ENCODE results near the gene ATXN1.
"Not testable (repeated sequence)": the region's sequence is repeated elsewhere in the genome, so short reads cannot be mapped to it uniquely, and the experiment has no call there.

Gene ATXN1

DNA sequence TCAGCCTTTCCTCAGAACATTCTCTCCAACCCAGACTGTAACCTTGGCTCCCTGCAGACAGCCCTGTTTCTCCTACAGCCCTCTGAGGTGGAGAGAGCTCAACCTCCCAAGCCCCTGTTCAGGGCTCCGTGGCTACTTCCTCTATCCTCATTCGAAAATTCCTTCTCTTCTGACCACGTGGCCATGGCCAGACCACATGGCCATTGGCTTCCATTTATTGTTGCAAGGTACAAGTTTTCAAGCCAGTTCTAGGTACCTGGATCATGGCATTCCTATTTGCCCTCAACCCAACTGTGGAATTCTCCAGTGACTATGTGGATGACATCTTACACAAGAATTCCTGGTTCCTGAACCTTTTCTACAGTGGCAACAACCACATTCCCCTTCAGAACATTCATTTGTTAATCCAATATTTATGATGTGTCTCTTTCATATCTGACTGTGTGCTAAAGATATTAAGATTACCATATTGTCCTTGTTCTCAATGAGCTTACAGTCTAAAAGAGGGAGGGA, 361.0 kb downstream of the ATXN1 start:
- no peak for DNase-seq

DNA sequence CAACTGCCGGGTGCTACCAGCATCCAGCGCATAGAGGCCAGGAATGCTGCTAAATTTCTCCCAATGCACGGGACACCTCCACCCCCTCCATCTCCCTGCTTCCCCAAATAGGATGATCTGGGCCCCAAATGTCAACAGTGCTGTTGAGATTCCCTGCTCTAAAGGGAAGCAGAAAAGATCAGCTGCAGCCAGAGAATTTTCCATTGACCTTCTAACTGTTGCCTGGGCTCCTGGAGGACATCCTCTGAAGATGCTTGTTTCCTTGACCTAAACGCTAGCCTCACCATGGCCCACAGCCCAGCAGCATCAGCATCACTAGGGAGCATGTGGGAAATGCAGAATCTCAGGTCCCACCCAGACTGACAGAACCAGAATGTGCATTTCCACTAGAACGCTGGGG, 361.6 kb downstream of the ATXN1 start:
- DNase-seq, result no peak

DNA sequence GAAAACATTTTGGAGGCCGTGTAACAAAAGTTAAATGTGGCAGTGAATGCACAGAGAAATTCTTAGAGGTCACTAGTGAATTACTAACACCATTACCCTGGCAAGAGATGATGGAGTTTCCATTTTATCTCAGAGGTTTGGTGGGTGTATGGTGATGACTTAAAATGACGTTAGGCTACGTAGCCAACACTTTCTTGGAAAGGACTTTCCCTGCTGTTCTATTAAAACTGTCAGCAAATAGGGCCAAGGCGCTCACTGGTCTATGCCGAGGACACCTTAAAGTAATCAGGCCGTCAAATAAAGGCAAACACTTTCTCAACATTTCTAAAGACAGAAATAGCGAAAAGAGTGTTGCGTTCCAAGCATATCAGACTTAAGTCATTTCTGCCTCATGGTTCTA, 362.1 kb downstream of the ATXN1 start:
- no peak for DNase-seq

DNA sequence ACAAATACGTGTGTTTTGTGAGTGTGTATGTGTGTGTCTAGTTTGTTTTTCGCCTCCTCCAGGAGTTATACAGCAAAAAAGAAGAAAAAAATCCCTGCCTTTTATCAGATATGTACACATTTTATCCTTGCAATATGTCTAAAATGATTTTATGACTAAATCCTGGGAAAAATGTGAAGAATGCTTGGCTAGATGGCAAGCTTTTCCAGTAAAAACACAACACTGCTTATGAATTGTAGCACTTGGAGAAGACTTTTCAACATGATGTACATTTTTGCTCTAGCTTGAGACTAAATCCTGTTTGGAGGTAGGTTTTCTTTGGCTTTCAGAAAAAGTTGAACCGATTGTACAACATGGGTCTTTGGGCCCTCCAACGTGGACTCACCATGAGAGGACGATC, 362.7 kb downstream of the ATXN1 start:
- DNase-seq, result no peak

DNA sequence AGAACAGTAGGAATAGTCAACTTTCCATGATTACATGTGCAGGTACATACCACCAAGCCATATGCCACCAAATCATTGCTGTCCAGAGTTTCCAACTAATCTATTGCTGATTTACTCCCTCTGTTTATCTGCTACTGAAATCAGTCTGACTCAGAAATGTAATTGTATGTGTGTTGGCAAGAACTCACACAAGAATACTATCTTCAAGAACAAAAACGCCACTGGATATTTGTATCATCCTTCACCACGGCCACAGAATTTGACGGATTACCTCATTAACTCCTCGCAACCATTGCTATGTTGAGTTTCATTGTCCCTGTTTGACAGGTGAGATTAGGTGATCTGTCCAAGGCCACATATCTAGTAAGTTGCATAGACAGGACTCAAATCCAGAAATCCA, 363.6 kb downstream of the ATXN1 start:
- no peak for DNase-seq

DNA sequence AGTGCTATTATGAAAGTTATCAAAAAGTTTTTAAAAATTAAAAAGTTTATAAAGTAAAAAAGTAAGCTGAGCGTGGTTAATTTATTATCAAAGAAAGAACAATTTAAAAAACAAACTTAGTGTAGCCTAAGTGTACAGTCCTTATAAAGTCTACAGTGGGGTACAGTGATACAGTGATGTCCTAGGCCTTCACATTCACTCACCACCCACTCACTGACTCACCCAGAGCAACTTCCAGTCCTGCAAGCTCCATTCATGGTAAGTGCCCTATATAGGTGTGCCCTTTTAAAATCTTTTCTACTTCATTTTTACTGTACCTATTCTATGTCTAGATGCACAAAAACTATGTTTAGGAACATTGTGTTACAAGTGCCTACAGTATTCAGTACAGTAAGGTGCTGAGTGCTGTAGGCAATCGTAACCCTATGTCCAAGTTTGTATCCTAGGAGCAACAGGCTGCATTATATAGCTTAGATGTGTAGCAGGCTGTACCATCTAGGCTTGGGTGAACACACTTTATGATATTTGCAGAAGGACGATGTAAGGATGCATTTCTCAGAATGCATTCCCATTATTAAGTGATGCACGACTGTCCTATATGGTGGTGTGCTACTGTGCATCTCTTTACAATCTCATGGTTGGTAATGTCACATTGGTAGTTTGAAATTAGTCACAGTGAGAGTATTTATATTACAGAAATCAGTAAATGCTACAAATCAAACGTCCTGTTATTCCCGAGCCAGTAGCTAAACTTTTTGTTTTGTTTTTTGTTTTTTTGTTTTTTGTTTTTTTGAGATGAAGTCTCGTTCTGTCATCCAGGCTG, 364.6 kb downstream of the ATXN1 start:
- DNase-seq, result no peak

DNA sequence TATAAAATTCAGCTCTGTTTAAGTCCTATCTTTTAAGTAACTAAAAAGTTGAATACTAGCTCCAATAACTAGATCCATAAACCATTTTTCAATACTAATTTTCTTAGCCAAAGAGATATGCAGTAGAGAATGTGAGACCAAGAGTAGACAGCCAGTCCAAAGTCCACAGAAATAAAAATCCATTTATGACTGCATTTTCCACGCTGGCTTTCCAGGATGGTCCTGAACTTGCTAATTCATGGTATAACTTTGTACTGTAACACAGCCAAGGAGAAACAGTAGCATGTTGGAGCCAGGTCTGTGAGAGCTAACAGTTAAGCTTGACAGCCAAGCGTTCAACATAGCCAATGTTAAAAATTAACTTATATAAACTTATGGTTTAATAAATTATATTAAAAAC, 366.6 kb downstream of the ATXN1 start:
- no peak for DNase-seq

DNA sequence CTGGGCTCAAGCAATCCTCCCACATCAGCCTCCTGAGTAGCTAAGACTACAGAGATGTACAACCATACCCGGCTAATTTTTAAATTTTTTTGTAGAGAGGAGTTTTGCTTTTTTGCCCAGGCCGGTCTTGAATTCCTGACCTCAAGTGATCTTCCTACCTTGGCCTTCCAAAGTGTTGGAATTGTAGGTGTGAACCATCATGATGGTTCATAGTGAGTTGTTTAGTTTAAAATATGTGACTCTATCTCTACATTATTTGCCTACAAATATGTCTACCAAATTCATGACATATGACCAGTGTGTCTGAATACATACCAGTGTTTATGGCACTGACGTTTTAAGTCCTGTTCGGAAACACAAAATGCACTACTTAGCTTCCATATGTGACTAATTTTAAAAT, 367.9 kb downstream of the ATXN1 start:
- no peak for DNase-seq

DNA sequence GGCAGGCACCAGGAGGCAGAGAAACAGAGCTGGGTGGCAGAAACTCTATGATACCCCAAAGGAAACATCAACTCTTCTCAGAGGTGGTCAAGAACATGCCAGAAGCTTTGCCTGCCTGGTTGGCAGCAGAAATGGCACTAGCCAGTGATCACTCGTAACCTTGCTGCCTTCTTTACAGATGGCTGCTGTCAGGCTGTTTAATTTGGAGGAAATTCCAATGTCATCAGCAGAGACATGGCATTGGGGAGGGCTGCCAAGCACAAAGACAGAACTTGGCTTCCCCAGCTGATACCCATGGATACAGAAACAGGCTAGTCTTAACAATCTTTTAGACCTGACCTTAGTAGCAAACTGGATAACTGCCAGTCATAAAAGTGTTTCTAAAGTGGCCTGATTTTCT, 369.2 kb downstream of the ATXN1 start:
- no peak for DNase-seq

DNA sequence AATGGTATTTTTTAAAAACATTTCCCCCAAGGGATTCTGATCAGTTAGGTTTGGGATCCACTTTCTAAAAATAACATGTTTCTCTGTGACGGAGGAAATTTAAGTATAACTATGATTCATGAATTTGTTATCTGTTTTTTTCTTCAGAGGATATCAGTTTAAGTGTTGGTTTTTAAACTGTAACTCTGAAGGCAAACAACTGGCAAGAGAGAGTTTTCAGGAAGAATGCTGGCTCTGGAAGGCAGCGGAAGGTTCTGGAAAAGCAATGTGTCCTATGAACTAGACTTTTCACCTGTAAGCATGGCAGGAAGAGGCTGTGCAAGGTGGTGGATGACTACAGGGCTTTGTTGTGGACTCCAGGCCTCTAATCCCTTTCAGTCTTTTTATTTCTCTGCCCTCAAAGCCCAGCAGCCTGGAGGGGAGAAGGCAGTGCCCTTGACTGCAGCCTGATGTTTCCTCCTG, 369.8 kb downstream of the ATXN1 start:
- DNase-seq, result no peak

DNA sequence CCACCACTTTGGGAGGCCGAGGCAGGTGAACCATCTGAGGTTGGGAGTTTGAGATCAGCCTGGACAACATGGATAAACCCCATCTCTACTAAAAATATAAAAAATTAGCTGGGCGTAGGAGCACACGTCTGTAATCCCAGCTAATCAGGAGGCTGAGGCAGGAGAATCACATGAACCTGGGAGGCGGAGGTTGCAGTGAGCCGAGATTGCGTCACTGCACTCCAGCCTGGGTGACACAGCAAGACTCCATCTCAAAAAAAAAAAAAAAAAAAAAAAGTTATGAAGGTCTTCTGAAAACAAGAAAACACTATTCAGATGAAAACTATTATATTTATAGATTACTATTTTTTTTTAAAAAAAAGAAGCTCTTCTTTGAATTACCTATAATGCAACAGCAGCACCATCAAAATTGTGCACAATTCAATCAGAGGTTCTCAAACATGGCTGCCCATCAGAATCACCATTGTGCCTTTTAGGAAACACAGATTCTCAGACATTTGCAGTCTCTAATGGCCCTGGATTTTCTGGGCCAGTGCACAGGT, 370.3 kb downstream of the ATXN1 start:
- not testable (repeated sequence) for DNase-seq

DNA sequence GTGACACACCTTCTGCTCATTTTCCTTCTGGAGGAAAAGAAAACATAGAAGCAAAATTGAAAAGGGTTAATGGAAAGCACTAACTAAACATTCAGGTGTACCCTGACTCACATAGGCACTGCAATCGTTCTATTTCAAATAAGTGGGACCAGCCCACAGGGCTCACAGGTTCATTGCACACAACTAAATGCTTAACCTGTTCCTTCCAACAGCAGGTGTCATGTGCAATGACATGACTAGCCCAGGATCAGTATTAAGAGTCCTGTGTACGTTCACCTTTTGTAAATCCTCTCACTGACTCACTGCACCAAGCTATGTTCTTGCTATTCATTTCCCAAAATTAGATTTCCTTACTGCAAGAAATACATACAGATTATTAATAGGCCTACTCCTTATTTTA, 371.6 kb downstream of the ATXN1 start:
- DNase-seq, result no peak

DNA sequence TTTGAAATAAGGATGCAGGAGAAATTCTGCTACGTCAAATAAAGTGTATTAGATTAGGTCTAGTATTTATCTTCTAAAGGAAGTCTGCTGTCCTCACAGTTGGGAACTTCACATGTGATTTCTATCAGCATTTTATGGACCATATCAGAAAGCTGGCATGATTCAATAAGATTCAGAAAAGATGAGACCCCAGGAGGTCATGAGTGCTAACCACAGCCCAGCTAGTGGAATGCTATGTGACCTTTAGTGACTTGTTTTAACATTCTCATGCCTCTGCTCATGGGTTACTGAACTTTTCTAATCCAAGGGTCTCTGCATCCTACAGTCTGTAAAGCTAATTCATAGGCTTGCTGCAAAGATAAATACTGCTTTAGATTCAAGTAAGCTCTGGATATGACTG, 372.8 kb downstream of the ATXN1 start:
- DNase-seq, result no peak

DNA sequence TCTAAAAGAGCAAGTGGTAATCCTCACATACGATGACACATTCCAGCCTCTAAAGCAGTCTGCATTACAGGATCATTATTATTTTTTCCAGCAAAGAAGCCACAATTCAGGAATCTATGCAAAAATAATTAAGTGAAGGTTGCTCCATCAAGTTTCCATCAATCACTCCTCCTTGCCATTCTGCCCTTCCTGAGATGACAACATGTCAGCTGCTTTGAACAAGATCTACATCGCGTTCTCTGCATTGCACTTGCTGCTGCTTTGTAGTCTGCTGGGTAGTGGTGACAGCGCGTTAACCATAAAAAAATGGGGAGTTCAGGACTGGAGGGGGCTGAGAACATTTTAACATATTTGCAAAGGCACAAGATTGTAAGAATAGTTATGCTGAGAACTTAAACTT, 375.2 kb downstream of the ATXN1 start:
- DNase-seq, result no peak

DNA sequence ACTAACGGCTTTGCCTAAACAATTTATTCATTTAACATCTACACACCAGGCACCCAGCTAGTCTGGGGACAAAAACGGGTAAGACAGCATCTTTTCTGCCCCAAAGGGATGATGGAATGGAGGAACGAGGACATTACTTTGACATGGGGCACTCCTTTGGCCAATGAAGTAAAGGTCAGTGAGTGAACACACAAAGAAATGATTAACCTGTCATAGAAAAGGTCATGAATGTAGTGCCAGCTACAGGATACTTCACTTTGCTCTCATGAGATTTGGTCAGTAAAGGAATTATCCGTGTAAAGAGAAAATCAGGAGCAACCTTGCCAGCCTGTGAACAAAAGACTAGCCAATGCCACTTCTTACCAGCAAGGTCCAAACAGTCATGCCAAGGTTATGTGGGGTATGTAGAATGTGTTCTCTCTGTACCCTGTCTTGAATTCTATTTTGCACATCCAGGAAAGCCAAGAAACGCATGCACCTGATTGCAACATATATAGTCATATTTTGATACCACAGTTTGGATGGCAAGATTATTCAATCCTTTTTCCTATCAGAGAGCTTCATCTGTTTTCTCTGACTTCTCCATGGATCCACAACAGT, 377.6 kb downstream of the ATXN1 start:
- no peak for DNase-seq

DNA sequence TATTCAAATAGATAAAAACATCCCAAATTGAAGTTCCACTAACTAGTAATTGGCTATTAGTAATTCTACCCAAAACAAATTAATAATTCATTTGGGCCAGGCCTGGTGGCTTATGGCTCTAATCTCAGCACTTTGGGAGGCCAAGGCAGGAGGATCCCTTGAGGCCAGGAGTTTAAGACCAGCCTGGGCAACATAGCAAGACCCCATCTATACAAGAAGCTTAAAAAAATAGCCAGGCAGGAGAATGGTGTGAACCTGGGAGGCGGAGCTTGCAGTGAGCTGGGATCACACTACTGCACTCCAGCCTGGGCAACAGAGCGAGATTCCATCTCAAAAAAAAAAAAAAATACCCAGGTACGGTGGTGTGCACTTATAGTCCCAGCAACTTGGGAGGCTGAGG, 379.3 kb downstream of the ATXN1 start:
- not testable (repeated sequence) for DNase-seq

DNA sequence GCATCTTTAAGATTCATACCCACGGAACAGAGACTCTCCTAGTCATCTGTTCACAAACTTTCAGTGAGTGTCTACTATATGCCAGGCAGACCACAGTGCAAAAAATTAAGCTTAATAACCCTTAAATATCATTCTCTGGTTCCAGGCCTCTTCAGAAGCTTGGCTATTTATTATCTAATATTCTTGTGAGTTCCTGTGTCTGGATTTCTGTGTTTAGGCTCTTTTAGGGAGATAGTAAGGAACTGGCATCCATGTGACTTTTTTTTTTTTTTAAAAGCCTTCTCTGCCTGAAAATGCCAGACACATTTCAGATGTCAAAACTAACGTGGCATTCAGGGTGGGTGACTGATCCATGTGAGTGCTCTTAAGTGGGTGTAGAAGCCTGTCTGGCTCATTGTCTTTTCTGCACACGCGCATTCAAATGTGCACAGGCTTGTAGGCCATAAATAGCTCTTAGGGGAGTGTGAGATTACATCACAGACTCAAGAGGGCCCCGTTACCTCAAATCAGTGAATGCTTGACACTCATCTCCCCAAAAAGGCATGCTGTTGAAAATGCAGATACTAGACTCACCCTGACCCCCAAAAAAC, 380.9 kb downstream of the ATXN1 start:
- no peak for DNase-seq

DNA sequence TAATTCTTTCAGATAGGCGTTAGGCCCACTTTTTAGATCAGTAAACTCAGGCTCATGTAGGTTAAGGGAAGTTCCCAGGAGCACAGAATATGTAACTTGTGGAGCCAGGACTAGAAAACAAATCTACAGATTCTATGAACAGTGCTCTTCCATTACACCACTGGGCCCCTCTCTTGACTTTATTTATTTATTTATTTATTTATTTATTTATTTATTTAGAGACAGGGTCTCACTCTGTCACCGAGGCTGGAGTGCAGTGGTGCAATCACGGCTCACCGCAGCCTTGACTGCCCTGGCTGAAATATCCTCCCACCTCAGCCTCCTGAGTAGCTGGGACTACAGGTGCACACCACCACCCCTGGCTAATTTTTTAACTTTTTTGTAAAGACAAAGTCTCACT, 382.9 kb downstream of the ATXN1 start:
- DNase-seq, result not testable (repeated sequence)

DNA sequence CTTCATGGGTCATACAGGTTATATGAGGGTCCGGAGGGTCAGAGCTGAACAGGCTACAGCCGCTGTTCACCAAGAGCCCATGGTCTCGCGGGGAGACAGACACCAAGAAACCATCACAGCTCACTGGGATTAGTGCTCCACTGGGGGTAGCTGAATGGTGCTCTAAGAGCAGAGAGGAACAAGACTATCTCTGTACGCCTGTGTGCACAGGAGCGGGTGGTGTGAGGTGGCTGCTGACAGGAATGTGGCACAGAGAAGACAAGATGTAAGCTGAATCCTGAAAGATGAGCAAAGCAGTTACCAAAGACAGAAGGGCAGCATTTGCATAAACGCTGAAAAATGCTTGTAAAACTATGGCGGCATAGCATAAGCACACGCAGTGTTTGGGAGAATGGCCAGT, 383.8 kb downstream of the ATXN1 start:
- DNase-seq, result no peak

DNA sequence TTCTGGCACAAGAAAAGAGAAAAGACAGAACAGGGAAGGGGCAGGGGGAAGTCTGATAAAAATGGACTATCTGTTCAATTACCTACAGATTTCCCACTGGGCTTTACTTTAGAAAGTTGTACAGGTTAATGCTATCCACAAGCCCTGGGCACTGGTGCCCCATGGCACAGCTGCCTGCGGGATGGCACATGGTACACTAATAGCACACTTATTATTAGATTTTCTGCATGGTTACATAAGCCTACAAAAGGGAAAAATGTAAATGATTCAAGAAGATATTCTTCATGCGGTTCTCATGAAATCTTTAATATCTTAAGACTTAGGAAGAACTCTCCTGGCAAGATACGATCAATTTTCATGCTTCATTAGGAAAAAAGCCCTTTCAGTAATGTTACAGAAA, 385.4 kb downstream of the ATXN1 start:
- DNase-seq, result no peak

DNA sequence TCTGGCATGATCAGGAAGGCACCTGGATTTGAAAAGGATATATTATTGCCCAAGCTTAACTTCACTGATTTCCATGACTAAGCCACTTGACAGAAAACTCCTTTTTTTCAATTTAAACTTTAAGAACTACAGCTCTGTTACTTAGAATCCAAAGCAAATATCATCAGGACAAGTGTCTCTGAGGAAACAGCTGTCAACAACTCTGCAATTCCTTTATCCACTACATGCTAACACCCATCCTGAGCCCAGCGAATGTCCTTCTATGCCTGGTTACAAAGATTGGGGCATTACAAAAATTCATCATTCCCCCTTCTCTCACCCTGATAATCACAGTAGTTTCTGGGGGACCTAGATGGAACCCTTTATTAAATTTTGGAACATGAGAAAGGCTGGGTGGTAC, 386.1 kb downstream of the ATXN1 start:
- DNase-seq, result no peak

DNA sequence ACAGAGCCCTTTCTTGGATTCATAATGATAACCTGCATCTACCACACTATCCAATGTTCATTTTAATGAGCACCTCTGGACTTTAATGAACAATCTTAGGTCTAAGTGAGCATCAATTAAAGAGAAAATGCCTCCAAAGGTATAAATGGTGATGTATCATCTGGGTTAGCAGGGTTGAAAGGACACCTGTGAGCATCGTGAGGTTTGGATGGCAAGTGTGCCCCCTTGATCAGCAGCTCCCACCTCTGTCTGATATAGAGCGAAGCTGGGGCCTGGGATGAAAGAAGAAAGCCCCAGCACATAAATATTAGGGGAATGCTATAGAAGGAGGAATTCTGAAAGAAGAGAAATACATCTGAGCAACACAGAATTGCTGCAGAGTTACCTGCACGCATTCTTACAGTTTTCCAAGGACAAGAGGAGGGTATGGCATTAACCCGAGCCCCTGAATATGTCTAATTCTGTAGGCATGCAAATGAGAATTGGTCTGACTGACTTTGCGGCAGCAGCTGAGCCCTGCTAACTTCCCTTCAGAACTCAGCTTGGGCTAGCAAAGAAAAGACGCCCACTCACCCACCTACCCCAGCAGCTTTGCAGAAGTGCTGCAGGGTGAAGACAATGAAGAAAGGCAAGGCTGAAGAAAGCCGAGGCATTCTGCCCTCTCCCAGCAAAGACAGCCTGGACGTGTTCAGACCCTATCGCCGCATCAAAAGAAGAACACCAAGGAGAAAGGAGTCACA, 386.6 kb downstream of the ATXN1 start:
- no peak for DNase-seq

DNA sequence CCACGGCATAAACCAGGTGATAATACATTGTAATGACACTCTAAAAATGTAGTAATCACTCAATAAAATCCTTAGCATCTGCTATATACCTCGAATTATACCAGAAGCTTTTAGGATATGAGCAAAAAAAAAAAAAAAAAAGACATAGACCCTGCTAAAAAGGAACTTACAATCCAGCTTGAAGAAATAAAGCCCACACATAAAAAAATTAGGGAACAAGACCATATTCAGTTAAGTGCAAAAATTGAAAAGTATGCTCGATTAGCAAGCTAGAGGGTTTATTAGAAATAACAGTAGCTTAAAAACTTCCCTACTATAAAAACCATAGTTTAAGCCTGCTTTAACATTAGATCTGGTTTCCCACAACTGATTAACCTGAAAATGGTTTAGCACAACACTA, 387.2 kb downstream of the ATXN1 start:
- DNase-seq, result no peak
